HepG2 (cell line): Measurements from ENCODE around the gene TNFAIP8L3. TPM values are rescaled to one million over a fixed set of nuclear protein-coding genes. Genes with fewer than 3 reads are reported as not detected.

Source experiments
- ATAC-seq: fragments of 200-7000 bp; cut with Tn5 transposase; 3 replicates; pipeline ENCODE4 v1.9.1; 2020; ENCODE audit warnings: mild to moderate bottlenecking, moderate library complexity
- BruUV-seq: library from RNA; stranded (reverse); fragments of 400-500 nt; replicated peaks from 2 replicates; lab custom pipeline; 2021; lab: Mats Ljungman, UMichigan
- CTCF ChIA-PET: fragments of 300-600 bp; formaldehyde crosslinking; extraction: SDS; loops from one replicate; lab custom pipeline; 2021; ENCODE audit warnings: low total read pairs, inconsistent platforms, low intra/inter-chr PET ratio; lab: Yijun Ruan, JAX
- POLR2A ChIA-PET: fragments of 350-600 bp; sonication (Branson Sonifier 250); formaldehyde crosslinking; loops from one replicate; lab custom pipeline; 2020; ENCODE audit warnings: antibody characterized with exemption, inconsistent platforms; lab: Yijun Ruan, JAX
- DNase-seq: peaks from one replicate; pipeline ENCODE4 v3.0.0-alpha.2; 2015; ENCODE audit warnings: low spot score
- FAIRE-seq: peaks from 3 replicates; lab custom pipeline; 2011; peaks lifted over from hg19 to GRCh38; lab: Jason Lieb, UNC
- H2AFZ ChIP-seq: one replicate; pipeline ENCODE4 v1.6.1; 2011; ENCODE audit warnings: low read length, inconsistent platforms
- H3K27ac ChIP-seq: fragments of 300-600 bp; 3 replicates; pipeline ENCODE4 v1.8.0; 2011; ENCODE audit warnings: mixed run types, mild to moderate bottlenecking, mixed read lengths, low read length, inconsistent platforms; ENCODE audit not compliant: insufficient read depth; ENCODE audit errors: extremely low read length
- H3K27me3 ChIP-seq, 2 experiments: fragments of 200-600 bp in 1 of 2; 2 replicates in 1 of 2; 3 replicates in 1 of 2; pipeline versions ENCODE4 v1.6.0 to v1.8.0; 2011; ENCODE audit warnings: low read length in 2 of 2, mild to moderate bottlenecking in 2 of 2, moderate library complexity in 2 of 2, inconsistent platforms in 1 of 2; ENCODE audit not compliant: insufficient read depth in 2 of 2, control insufficient read depth in 1 of 2
- H3K36me3 ChIP-seq, 2 experiments: fragments of 200-600 bp in 1 of 2; replicated peaks in 1 of 2; 2 replicates in 1 of 2; 3 replicates in 1 of 2; pipeline versions ENCODE4 v1.5.1 to v1.8.0; 2011; ENCODE audit warnings: low read length in 2 of 2, inconsistent platforms in 1 of 2; ENCODE audit not compliant: insufficient read depth in 2 of 2, control insufficient read depth in 1 of 2
- H3K4me1 ChIP-seq: 2 replicates; pipeline ENCODE4 v1.5.1; 2012; ENCODE audit warnings: low read length, inconsistent platforms; ENCODE audit not compliant: insufficient read depth
- H3K4me2 ChIP-seq: 2 replicates; pipeline ENCODE4 v1.6.0; 2011; ENCODE audit warnings: low read depth, low read length, inconsistent platforms
- H3K4me3 ChIP-seq, 3 experiments: fragments of 200-600 bp in 1 of 3; sonication (generic), shearing (Covaris generic) in 1 of 3; replicated peaks in 1 of 3; 2 replicates each; pipeline ENCODE4 v1.5.1; 2011 to 2016; ENCODE audit warnings: low read length in 3 of 3, inconsistent platforms in 2 of 3, low read depth in 2 of 3, mild to moderate bottlenecking in 2 of 3, control low read depth in 1 of 3, mixed read lengths in 1 of 3; ENCODE audit not compliant: insufficient read depth in 1 of 3
- H3K79me2 ChIP-seq: one replicate; pipeline ENCODE4 v1.6.1; 2011; ENCODE audit warnings: low read length, inconsistent platforms; ENCODE audit not compliant: insufficient read depth
- H3K9ac ChIP-seq: 2 replicates; pipeline ENCODE4 v1.6.0; 2011; ENCODE audit warnings: mild to moderate bottlenecking, low read depth, low read length, inconsistent platforms; ENCODE audit not compliant: insufficient read depth
- H3K9me3 ChIP-seq: 2 replicates; pipeline ENCODE4 v1.5.1; 2012; ENCODE audit warnings: mild to moderate bottlenecking, low read length
- H4K20me1 ChIP-seq: 2 replicates; pipeline ENCODE4 v1.6.0; 2011; ENCODE audit warnings: inconsistent platforms, mild to moderate bottlenecking, low read length, moderate library complexity; ENCODE audit not compliant: insufficient read depth
- CHD2 ChIP-seq: IDR thresholded peaks from 2 replicates; pipeline ENCODE4 v1.6.1; 2011; ENCODE audit warnings: low read depth, low read length, improper control_type of control experiment
- DNMT1 ChIP-seq: sonication (generic); formaldehyde crosslinking; IDR thresholded peaks from 2 replicates; pipeline ENCODE4 v1.5.1; 2020; ENCODE audit warnings: mild to moderate bottlenecking, missing genetic modification reagents
- KLF9 ChIP-seq: IDR thresholded peaks from 2 replicates; pipeline ENCODE4 v1.6.1; 2016; ENCODE audit warnings: low read depth
- MBD4 ChIP-seq: IDR thresholded peaks from 2 replicates; pipeline ENCODE4 v1.6.1; 2012; ENCODE audit warnings: low read length, inconsistent platforms, borderline replicate concordance
- MED1 ChIP-seq: sonication (generic); formaldehyde crosslinking; IDR thresholded peaks from 2 replicates; pipeline ENCODE4 v1.4.0; 2020; ENCODE audit warnings: missing genetic modification reagents
- PAF1 ChIP-seq: IDR thresholded peaks from 2 replicates; pipeline ENCODE4 v1.6.1; 2016; ENCODE audit warnings: missing genetic modification reagents, missing compliant biosample characterization
- PLRG1 ChIP-seq: fragments of 450-650 bp; conservative IDR thresholded peaks from 2 replicates; pipeline ENCODE4 v1.6.1; 2016
- SALL2 ChIP-seq: sonication (generic); formaldehyde crosslinking; IDR thresholded peaks from 2 replicates; pipeline ENCODE4 v1.8.1; 2023; ENCODE audit warnings: mild to moderate bottlenecking, missing genetic modification reagents, inconsistent platforms
- SIN3A ChIP-seq: IDR thresholded peaks from 2 replicates; pipeline ENCODE4 v1.6.1; 2011; ENCODE audit warnings: low read depth, mild to moderate bottlenecking, control low read depth, low read length, borderline replicate concordance
- SIN3B ChIP-seq: fragments of 150-350 bp; IDR thresholded peaks from 2 replicates; pipeline ENCODE4 v1.6.1; 2014; ENCODE audit warnings: low read length
- SRY ChIP-seq: sonication (generic); formaldehyde crosslinking; IDR thresholded peaks from 2 replicates; pipeline ENCODE4 v1.8.0; 2022; ENCODE audit warnings: mild to moderate bottlenecking, missing genetic modification reagents
- U2AF1 ChIP-seq: fragments of 200-400 bp; formaldehyde crosslinking; optimal IDR thresholded peaks from 2 replicates; pipeline ENCODE3; 2017; ENCODE audit warnings: mild to moderate bottlenecking, low read depth, low read length
- ZNF569 ChIP-seq: sonication (generic); formaldehyde crosslinking; IDR thresholded peaks from 2 replicates; pipeline ENCODE4 v1.5.0; 2020; ENCODE audit warnings: mild to moderate bottlenecking, missing genetic modification reagents, moderate library complexity, borderline replicate concordance
- ZNF766 ChIP-seq: sonication (generic); formaldehyde crosslinking; IDR thresholded peaks from 2 replicates; pipeline ENCODE4 v1.5.0; 2020; ENCODE audit warnings: missing genetic modification reagents, borderline replicate concordance
- ZZZ3 ChIP-seq: sonication (generic); formaldehyde crosslinking; IDR thresholded peaks from 2 replicates; pipeline ENCODE4 v1.4.0; 2020; ENCODE audit warnings: missing genetic modification reagents, mild to moderate bottlenecking, borderline replicate concordance
- WGBS: methylation state at CpG from one replicate; pipeline ENCODE4 v1.1.6; 2017; ENCODE audit warnings: low lambda C conversion rate; 5-methylcytosine and 5-hydroxymethylcytosine counted together
- in situ Hi-C: cut with HindIII; loops from 2 replicates; pipeline ENCODE4 v1.10.0; 2017; ENCODE audit warnings: low pct_unique_long_range_greater_than_20kb; ENCODE audit not compliant: extremely low pct_ligation_motif_present
- intact Hi-C: fragments of 100-400 bp; cut with micrococcal nuclease; formaldehyde crosslinking; loops from one replicate; pipeline ENCODE4 v1.10.0; 2022; ENCODE audit not compliant: unreplicated experiment
- polyA plus RNA-seq, 8 experiments: library from polyadenylated mRNA; depleted of rRNA in 3 of 8; stranded (reverse) in 7 of 8; unstranded in 1 of 8; fragments of >200 nt; fragmentation: Illumina TruSeq in 4 of 8; extraction: Trizol in 4 of 8; gene quantifications; 2 replicates each; pipeline versions ENCODE4 v1.2.1 to v1.2.3, GENCODE V29; 2011 to 2016; ENCODE audit warnings: low read depth in 4 of 8, missing spikeins in 1 of 8, mixed read lengths in 1 of 8; ENCODE audit not compliant: insufficient read depth in 1 of 8
- total RNA-seq, 5 experiments: library from RNA; depleted of rRNA; stranded (reverse); fragments of >200 nt; fragmentation: Illumina TruSeq; extraction: Trizol; gene quantifications; 2 replicates each; pipeline ENCODE4 v1.2.3, GENCODE V29; 2016; ENCODE audit warnings: low read depth in 1 of 5
- TF ChIP-seq, protein P1 (sequence below): sonication (generic); formaldehyde crosslinking; IDR thresholded peaks from 2 replicates; pipeline ENCODE4 v1.4.0; 2020; ENCODE audit warnings: missing genetic modification reagents
- TF ChIP-seq, protein P2 (sequence below): sonication (generic); formaldehyde crosslinking; IDR thresholded peaks from 2 replicates; pipeline ENCODE4 v1.5.1; 2020; ENCODE audit warnings: missing genetic modification reagents, mild to moderate bottlenecking, borderline replicate concordance

Gene TNFAIP8L3
- total and polyA plus RNA-seq, 2 of the 13 experiments (the other 11 are each of a cell fraction or from before 2014, with no cell fraction given) = 0.15 to 4.0 TPM

DNA sequence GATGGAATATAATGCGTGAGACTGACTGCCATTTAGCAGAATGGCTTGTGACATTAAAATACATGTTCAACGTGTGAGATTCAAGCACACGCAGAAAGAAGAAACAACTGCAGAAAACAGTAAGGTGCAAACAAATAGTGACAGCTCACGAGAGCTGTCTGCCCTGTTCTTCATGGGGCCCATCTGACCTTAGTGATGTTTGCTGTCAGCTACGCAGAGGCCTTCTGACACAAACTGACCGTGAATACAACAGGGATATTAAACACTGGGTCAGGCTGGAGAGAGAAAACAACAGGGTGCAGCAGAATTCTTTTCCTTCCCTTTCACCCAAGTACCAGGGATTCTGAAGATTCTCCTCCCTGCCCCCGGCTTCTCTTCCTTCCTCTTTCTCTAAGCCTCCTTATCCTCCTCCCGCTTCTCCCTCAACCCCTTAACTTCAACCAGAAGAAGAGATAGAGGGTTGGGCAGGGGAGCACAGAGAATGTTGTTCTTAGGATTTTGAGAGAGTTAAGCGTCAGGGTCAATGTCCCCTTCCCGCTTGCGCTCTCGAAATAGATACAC is 2.1 kb downstream of the TNFAIP8L3 start:
- Histone ChIP-seq H2AFZ (no peak overlapping the region), H3K9me3 (no peaks in the 10 kb centered on the region), H3K4me2 (no peak overlapping the region), H4K20me1 (peaks cover 7% of the 10 kb centered on the region), H3K4me3 (no peak overlapping the region), H3K27me3 (no peaks in the 10 kb centered on the region), H3K4me1 (peaks cover 34% of the 10 kb centered on the region), H3K27ac (no peak overlapping the region), H3K79me2 (peaks cover 3% of the 10 kb centered on the region), H3K9ac (no peak overlapping the region), H3K36me3 (no peaks in the 10 kb centered on the region)
- TF ChIP-seq MBD4 = no peak
- TF ChIP-seq, protein P1, sequence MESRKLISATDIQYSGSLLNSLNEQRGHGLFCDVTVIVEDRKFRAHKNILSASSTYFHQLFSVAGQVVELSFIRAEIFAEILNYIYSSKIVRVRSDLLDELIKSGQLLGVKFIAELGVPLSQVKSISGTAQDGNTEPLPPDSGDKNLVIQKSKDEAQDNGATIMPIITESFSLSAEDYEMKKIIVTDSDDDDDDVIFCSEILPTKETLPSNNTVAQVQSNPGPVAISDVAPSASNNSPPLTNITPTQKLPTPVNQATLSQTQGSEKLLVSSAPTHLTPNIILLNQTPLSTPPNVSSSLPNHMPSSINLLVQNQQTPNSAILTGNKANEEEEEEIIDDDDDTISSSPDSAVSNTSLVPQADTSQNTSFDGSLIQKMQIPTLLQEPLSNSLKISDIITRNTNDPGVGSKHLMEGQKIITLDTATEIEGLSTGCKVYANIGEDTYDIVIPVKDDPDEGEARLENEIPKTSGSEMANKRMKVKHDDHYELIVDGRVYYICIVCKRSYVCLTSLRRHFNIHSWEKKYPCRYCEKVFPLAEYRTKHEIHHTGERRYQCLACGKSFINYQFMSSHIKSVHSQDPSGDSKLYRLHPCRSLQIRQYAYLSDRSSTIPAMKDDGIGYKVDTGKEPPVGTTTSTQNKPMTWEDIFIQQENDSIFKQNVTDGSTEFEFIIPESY (CRISPR knock-in tag) = 0 out of 2 replicates have a peak, but pooled peaks have one; percentile 39
- FAIRE-seq = no peak
- ChIA-PET POLR2A (no interaction called here), CTCF (no interaction called here)
- no peak for DNase-seq
- intact Hi-C loops (loop anchor here (5.0 kb wide), 1 partner anchor 45 kb away; no protein-coding TSS in a partner anchor), in situ Hi-C loops (no loop called here)
- WGBS = 57% methylated on average over 12 of the region's 12 CpGs
- peak; percentile 32; the same call in 2 of the 3 replicates for ATAC-seq
- no TSS peak for BruUV-seq

DNA sequence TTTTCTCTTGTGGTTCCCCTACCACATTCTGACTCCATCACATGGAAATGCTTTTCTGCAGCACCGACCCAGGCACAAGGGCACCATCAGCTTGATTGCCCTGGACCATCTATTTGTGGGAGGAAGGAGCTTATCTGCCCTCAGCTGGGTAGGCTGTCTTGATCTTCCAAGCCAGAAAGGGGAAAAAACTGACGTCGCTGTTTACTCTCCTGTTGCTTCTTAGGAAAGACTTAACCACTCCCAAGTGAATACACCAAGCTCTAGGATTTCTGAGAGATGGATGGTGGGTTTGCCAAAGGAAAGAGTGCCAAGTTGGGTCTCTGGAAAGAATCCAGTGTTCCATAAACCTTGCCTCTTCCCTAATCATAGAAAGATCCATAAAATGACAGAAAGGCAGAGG is 4.0 kb downstream of the TNFAIP8L3 start:
- 86% methylated on average over 3 of the region's 3 CpGs for WGBS
- intact Hi-C loops = loop anchor here (5.0 kb wide), 1 partner anchor 43 kb away; no protein-coding TSS in a partner anchor
- no peaks in the 10 kb centered on the region for H3K9me3 ChIP-seq
- H3K27ac ChIP-seq = no peak overlapping the region
- no peak overlapping the region for H2AFZ ChIP-seq
- no peak overlapping the region for H3K4me2 ChIP-seq
- H3K27me3 ChIP-seq = no peaks in the 10 kb centered on the region
- peaks cover 24% of the 10 kb centered on the region for H3K4me1 ChIP-seq
- peaks cover 6% of the 10 kb centered on the region for H4K20me1 ChIP-seq
- DNase-seq (no peak), FAIRE-seq (no peak), ATAC-seq (no peak)
- ChIA-PET CTCF (no interaction called here), POLR2A (no interaction called here)
- peaks cover under 1% of the 10 kb centered on the region for H3K79me2 ChIP-seq
- no peak overlapping the region for H3K9ac ChIP-seq
- BruUV-seq = no TSS peak
- no peak overlapping the region for H3K4me3 ChIP-seq
- no peaks in the 10 kb centered on the region; a peak in 1 of 5 replicates for H3K36me3 ChIP-seq
- in situ Hi-C loops = no loop called here
- TF ChIP-seq, protein P2, sequence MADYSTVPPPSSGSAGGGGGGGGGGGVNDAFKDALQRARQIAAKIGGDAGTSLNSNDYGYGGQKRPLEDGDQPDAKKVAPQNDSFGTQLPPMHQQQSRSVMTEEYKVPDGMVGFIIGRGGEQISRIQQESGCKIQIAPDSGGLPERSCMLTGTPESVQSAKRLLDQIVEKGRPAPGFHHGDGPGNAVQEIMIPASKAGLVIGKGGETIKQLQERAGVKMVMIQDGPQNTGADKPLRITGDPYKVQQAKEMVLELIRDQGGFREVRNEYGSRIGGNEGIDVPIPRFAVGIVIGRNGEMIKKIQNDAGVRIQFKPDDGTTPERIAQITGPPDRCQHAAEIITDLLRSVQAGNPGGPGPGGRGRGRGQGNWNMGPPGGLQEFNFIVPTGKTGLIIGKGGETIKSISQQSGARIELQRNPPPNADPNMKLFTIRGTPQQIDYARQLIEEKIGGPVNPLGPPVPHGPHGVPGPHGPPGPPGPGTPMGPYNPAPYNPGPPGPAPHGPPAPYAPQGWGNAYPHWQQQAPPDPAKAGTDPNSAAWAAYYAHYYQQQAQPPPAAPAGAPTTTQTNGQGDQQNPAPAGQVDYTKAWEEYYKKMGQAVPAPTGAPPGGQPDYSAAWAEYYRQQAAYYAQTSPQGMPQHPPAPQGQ (CRISPR knock-in tag) = no peak
- TF ChIP-seq PLRG1 (no peak), PAF1 (no peak), MED1 (CRISPR knock-in tag) (no peak), ZNF766 (no peak), ZNF569 (CRISPR knock-in tag) (no peak), U2AF1 (no peak), KLF9 (CRISPR knock-in tag) (no peak), CHD2 (no peak), SALL2 (CRISPR knock-in tag) (no peak), SIN3A (no peak), ZZZ3 (CRISPR knock-in tag) (no peak), DNMT1 (CRISPR knock-in tag) (no peak), SIN3B (no peak), SRY (CRISPR knock-in tag) (no peak)
